K562 (cell line): Measurements from ENCODE around the gene PTBP2. TPM values are rescaled to one million over a fixed set of nuclear protein-coding genes. Genes with fewer than 3 reads are reported as not detected.

ENCODE experiments used
- ATAC-seq: fragments of 200-7000 bp; cut with Tn5 transposase; 3 replicates; pipeline ENCODE4 v1.9.1; 2020; ENCODE audit warnings: moderate library complexity
- BruUV-seq: library from RNA; stranded (reverse); fragments of 400-500 nt; replicated peaks from 2 replicates; lab custom pipeline; 2021; lab: Mats Ljungman, UMichigan
- CTCF ChIA-PET: fragments of 300-600 bp; formaldehyde crosslinking; extraction: SDS; loops from one replicate; lab custom pipeline; 2021; ENCODE audit warnings: low intra/inter-chr PET ratio; lab: Yijun Ruan, JAX
- POLR2A ChIA-PET: fragments of 300-600, 350-650 bp; sonication (Branson Sonifier 250); formaldehyde crosslinking; extraction: SDS; loops from one replicate; lab custom pipeline; 2021; ENCODE audit warnings: antibody characterized with exemption, inconsistent platforms; lab: Yijun Ruan, JAX
- DNase-seq, 4 experiments: peaks; one replicate each; pipeline versions ENCODE4 v3.0.0 to v3.0.0-alpha.2; 2011 to 2018; ENCODE audit warnings: low spot score in 3 of 4, mixed read lengths in 3 of 4; ENCODE audit errors: extremely low read depth in 1 of 4
- FAIRE-seq: peaks from 2 replicates; lab custom pipeline; 2011; peaks lifted over from hg19 to GRCh38; lab: Jason Lieb, UNC
- H2AFZ ChIP-seq: 2 replicates; pipeline ENCODE4 v1.6.0; 2011; ENCODE audit warnings: low read depth, low read length, control low read depth, inconsistent platforms
- H3K27ac ChIP-seq: fragments of 200-600 bp; 3 replicates; pipeline ENCODE4 v1.8.0; 2011; ENCODE audit warnings: low read depth, mild to moderate bottlenecking, control low read depth, inconsistent platforms, low read length, moderate library complexity, mixed read lengths; ENCODE audit errors: extremely low read depth
- H3K27me3 ChIP-seq, 2 experiments: fragments of 300-600 bp in 1 of 2; 2 replicates in 1 of 2; 3 replicates in 1 of 2; pipeline versions ENCODE4 v1.6.0 to v1.8.0; 2011; ENCODE audit warnings: inconsistent platforms in 2 of 2, low read length in 2 of 2, mild to moderate bottlenecking in 1 of 2, mixed read lengths in 1 of 2, moderate library complexity in 1 of 2; ENCODE audit not compliant: control insufficient read depth in 2 of 2, insufficient read depth in 2 of 2
- H3K36me3 ChIP-seq: fragments of 300-600 bp; 3 replicates; pipeline ENCODE4 v1.8.0; 2011; ENCODE audit warnings: mild to moderate bottlenecking, low read length, inconsistent platforms; ENCODE audit not compliant: control insufficient read depth, insufficient read depth
- H3K4me1 ChIP-seq, 2 experiments: fragments of 200-600 bp in 1 of 2; replicated peaks in 1 of 2; 2 replicates in 1 of 2; 3 replicates in 1 of 2; pipeline versions ENCODE4 v1.5.1 to v1.8.0; 2011; ENCODE audit warnings: inconsistent platforms in 2 of 2, low read length in 2 of 2, mild to moderate bottlenecking in 1 of 2, mixed read lengths in 1 of 2, moderate library complexity in 1 of 2; ENCODE audit not compliant: control insufficient read depth in 2 of 2, insufficient read depth in 2 of 2
- H3K4me2 ChIP-seq: 2 replicates; pipeline ENCODE4 v1.6.1; 2011; ENCODE audit warnings: low read length, control low read depth, inconsistent platforms, mixed read lengths; ENCODE audit not compliant: insufficient read depth
- H3K4me3 ChIP-seq: fragments of 200-600 bp; sonication (generic), shearing (Covaris generic); 2 replicates; pipeline ENCODE4 v1.5.1; 2016; ENCODE audit warnings: control low read depth, inconsistent platforms
- H3K79me2 ChIP-seq: fragments of 200-600 bp; 3 replicates; pipeline ENCODE4 v1.8.0; 2011; ENCODE audit warnings: low read length, inconsistent platforms; ENCODE audit not compliant: control insufficient read depth, insufficient read depth
- H3K9ac ChIP-seq, 2 experiments: 2 replicates each; pipeline versions ENCODE4 v1.6.0 to v1.6.1; 2011; ENCODE audit warnings: low read depth in 2 of 2, low read length in 2 of 2, control low read depth in 1 of 2, inconsistent platforms in 1 of 2, mild to moderate bottlenecking in 1 of 2, mixed read lengths in 1 of 2; ENCODE audit not compliant: insufficient read depth in 1 of 2
- H3K9me1 ChIP-seq: one replicate; pipeline ENCODE4 v1.6.0; 2011; ENCODE audit warnings: inconsistent platforms, mild to moderate bottlenecking, low read length, moderate library complexity; ENCODE audit not compliant: control insufficient read depth, insufficient read depth
- H3K9me3 ChIP-seq: replicated peaks from 2 replicates; pipeline ENCODE4 v1.5.1; 2011; ENCODE audit warnings: low read depth, low read length, inconsistent platforms; ENCODE audit not compliant: control insufficient read depth, insufficient read depth
- H4K20me1 ChIP-seq: replicated peaks from 2 replicates; pipeline ENCODE4 v1.6.1; 2011; ENCODE audit warnings: low read length, inconsistent platforms, mixed read lengths; ENCODE audit not compliant: control insufficient read depth, insufficient read depth
- CC2D1A ChIP-seq: fragments of 450-650 bp; IDR thresholded peaks from 2 replicates; pipeline ENCODE4 v1.6.1; 2017; ENCODE audit warnings: mild to moderate bottlenecking
- COPS2 ChIP-seq: fragments of 450-650 bp; conservative IDR thresholded peaks from 2 replicates; pipeline ENCODE4 v1.6.1; 2016; ENCODE audit warnings: mild to moderate bottlenecking, moderate library complexity
- FIP1L1 ChIP-seq: fragments of 200-400 bp; formaldehyde crosslinking; IDR thresholded peaks from 2 replicates; pipeline ENCODE4 v1.6.1; 2018; ENCODE audit warnings: mild to moderate bottlenecking, low read depth, low read length; ENCODE audit not compliant: poor library complexity, severe bottlenecking
- HNRNPL ChIP-seq: fragments of 200-400 bp; formaldehyde crosslinking; IDR thresholded peaks from 2 replicates; pipeline ENCODE4 v1.6.1; 2017; ENCODE audit warnings: low read depth, mild to moderate bottlenecking, low read length
- MAZ ChIP-seq, 2 experiments: fragments of 450-650 bp in 1 of 2; sonication (generic) in 1 of 2; formaldehyde crosslinking; IDR thresholded peaks in 1 of 2; conservative IDR thresholded peaks in 1 of 2; 2 replicates each; pipeline versions ENCODE4 v1.4.0 to v1.5.0; 2020; ENCODE audit warnings: mild to moderate bottlenecking in 1 of 2, missing genetic modification reagents in 1 of 2
- PHF20 ChIP-seq: fragments of 450-650 bp; IDR thresholded peaks from 2 replicates; pipeline ENCODE4 v1.6.1; 2018; ENCODE audit not compliant: partially characterized antibody
- XRCC3 ChIP-seq: fragments of 450-650 bp; IDR thresholded peaks from 2 replicates; pipeline ENCODE4 v1.6.1; 2017; ENCODE audit warnings: mild to moderate bottlenecking, moderate library complexity
- WGBS: fragments of 100-300 bp; shearing (Covaris generic); methylation state at CpG from one replicate; pipeline ENCODE4 v1.1.6; 2016; ENCODE audit warnings: low coverage, mixed read lengths; ENCODE audit not compliant: insufficient coverage; ENCODE audit errors: missing lambda C conversion rate; 5-methylcytosine and 5-hydroxymethylcytosine counted together
- in situ Hi-C: fragments of 300-500 bp; cut with MboI; formaldehyde crosslinking; loops from 4 replicates; pipeline ENCODE4 v1.15.0; 2018; ENCODE audit warnings: inconsistent platforms, mixed read lengths
- intact Hi-C: fragments of 100-400 bp; cut with micrococcal nuclease; formaldehyde crosslinking; loops from 2 replicates; pipeline ENCODE4 v1.14.2; 2022
- polyA plus RNA-seq, 8 experiments: library from polyadenylated mRNA; depleted of rRNA in 4 of 8; stranded (reverse) in 5 of 8; unstranded in 3 of 8; fragments of >200 nt; fragmentation: Nextera tagmentation in 2 of 8; fragmentation: Illumina TruSeq in 1 of 8; extraction: Ambion mirVana in 2 of 8; extraction: Trizol in 1 of 8; gene quantifications; 2 replicates each; pipeline versions ENCODE4 v1.2.1 to v1.2.3, GENCODE V29; 2011 to 2014; ENCODE audit warnings: inconsistent platforms in 1 of 8, missing spikeins in 1 of 8
- total RNA-seq, 7 experiments: library from RNA; depleted of rRNA in 6 of 7; stranded (reverse); fragments of >200 nt in 6 of 7; fragmentation: Illumina TruSeq in 2 of 7; extraction: Trizol in 2 of 7; gene quantifications; 2 replicates each; pipeline versions ENCODE4 v1.2.1 to v1.2.3, GENCODE V29; 2011 to 2021; ENCODE audit warnings: low replicate concordance in 1 of 7
- TF ChIP-seq, protein P1 (sequence below): fragments of 450-650 bp; IDR thresholded peaks from 2 replicates; pipeline ENCODE4 v1.6.1; 2016; ENCODE audit warnings: mild to moderate bottlenecking

PTBP2 gene
- total and polyA plus RNA-seq, 9 of the 15 experiments (the other 6 are each of a cell fraction or from before 2014, with no cell fraction given): 9.8 to 30.6 (median 19.0) TPM

DNA sequence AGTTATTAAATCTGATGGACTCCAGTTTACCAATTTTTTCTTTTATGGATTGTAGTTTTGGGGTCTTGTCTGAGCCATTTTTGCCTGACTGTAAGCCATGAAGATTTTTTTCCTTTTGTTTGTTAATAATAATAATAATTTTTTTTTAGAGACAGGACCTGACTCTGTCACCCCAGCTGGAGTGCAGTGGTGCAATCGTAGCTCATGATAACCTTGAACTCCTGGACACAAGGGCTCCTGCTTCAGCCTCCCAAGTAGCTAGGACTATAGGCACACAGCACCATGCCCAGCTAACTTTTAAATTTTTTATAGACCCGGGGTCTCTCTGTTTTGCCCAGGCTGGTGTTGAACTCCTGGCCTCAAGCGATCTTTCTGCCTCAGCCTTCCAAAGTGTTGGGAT, 6.3 kb downstream of the PTBP2 start:
- no peak overlapping the region for H3K4me3 ChIP-seq
- CTCF ChIA-PET: no interaction called here
- no peak for FAIRE-seq
- no peak for DNase-seq
- peaks cover 60% of the 10 kb centered on the region for H3K36me3 ChIP-seq
- BruUV-seq: no TSS peak
- WGBS: 88% methylated on average over 2 of the region's 3 CpGs
- H4K20me1 ChIP-seq: no peaks in the 10 kb centered on the region
- ATAC-seq: peak; percentile 56
- no peaks in the 10 kb centered on the region for H3K27me3 ChIP-seq
- H3K27ac ChIP-seq: no peak overlapping the region
- no peak overlapping the region for H3K4me2 ChIP-seq
- POLR2A ChIA-PET: interaction anchor here (0.6 to 1.6 kb wide), 4 partner anchors 8 to 18 kb away, joined by 3 to 8 read pairs (median 4); no protein-coding TSS in a partner anchor
- peaks cover 98% of the 10 kb centered on the region for H3K79me2 ChIP-seq
- no peaks in the 10 kb centered on the region for H3K9me3 ChIP-seq
- H3K9ac ChIP-seq: no peak overlapping the region
- peaks cover 2 to 3% of the 10 kb centered on the region in 2 experiments; a peak in 2 of 5 replicates for H3K4me1 ChIP-seq
- no peaks in the 10 kb centered on the region for H3K9me1 ChIP-seq
- TF ChIP-seq XRCC3 (no peak), COPS2 (no peak), CC2D1A (no peak), HNRNPL (no peak), FIP1L1 (no peak), MAZ (CRISPR knock-in tag; conservative IDR thresholded peaks at IDR 0.05 in 1 of 2, IDR thresholded peaks at IDR 0.05 in 1 of 2) (no peak), PHF20 (no peak)
- TF ChIP-seq, protein P1, sequence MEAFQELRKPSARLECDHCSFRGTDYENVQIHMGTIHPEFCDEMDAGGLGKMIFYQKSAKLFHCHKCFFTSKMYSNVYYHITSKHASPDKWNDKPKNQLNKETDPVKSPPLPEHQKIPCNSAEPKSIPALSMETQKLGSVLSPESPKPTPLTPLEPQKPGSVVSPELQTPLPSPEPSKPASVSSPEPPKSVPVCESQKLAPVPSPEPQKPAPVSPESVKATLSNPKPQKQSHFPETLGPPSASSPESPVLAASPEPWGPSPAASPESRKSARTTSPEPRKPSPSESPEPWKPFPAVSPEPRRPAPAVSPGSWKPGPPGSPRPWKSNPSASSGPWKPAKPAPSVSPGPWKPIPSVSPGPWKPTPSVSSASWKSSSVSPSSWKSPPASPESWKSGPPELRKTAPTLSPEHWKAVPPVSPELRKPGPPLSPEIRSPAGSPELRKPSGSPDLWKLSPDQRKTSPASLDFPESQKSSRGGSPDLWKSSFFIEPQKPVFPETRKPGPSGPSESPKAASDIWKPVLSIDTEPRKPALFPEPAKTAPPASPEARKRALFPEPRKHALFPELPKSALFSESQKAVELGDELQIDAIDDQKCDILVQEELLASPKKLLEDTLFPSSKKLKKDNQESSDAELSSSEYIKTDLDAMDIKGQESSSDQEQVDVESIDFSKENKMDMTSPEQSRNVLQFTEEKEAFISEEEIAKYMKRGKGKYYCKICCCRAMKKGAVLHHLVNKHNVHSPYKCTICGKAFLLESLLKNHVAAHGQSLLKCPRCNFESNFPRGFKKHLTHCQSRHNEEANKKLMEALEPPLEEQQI: no peak
- TF ChIP-seq, all 486 proteins: peak for 0
- no peak overlapping the region for H2AFZ ChIP-seq
- intact Hi-C loops (no loop called here), in situ Hi-C loops (no loop called here)
